Left lobe of liver (tissue), 2 donors: ENCODE results near the gene BHMT2. TPM values are rescaled to one million over a fixed set of nuclear protein-coding genes. Genes with fewer than 3 reads are reported as not detected.
A peak's percentile ranks its signal among the peaks of the same experiment; 100 is the strongest.

Experiments used
- ATAC-seq: fragments of 200-7000 bp; cut with Tn5 transposase; one replicate; pipeline ENCODE4 v1.9.1; 2020; ENCODE audit warnings: mild to moderate bottlenecking, moderate library complexity
- DNase-seq: peaks from one replicate; pipeline ENCODE4 v3.0.0-alpha.2; 2020; ENCODE audit warnings: low spot score
- total RNA-seq: library from RNA; stranded (reverse); gene quantifications from one replicate; pipeline ENCODE4 v1.2.1, GENCODE V29; 2021
- donor health status: DM: no; HTN: no; CAD: no; lungs with moderate emphysema.
- donor health status: DM: no; HTN: yes; CAD: no.

BHMT2 gene
- 374 TPM for total RNA-seq

DNA sequence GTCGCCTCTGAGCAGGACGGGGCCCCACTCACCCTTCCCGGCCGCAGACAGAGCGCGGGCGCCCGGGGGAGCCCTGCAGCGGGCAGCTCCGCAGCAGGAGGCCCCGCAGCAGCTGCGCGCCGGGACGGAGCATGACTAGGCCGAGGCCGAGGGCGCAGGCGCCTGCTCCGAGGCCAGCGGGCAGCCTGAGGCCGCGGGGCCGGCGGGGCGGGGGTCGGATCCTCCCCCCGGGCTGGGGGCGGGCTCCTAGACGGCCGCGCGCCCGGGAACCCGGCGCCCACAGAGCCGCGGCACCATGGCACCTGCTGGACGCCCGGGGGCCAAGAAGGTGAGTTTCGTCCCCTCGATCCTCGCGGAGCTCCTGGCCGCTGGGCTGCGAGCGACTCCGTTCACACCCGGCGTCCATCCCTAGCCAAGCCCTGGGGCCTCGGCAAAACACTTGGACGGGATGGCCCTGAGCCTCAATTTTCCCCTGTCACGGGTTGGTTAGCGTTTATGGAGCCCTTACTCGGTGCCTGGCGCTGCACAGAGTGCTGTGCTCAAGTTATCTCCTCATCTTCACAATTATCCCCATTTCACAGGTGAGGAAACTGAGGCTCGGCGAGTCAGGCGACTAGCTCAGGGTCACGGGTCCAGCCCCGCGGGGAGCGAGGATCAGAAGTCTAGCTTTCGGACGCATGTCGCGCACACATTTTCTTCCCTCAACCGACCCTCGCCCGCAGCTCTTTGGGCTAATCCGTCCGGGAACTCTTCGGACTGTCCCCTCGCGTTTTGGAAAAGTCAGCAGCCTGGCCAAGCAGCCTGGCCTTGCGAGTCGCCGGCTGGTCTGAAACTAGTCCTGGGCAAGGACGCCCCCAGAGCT, at the start of gene BHMT2, which contains the start of gene DMGDH:
BHMT2 (plus strand) TSS at position 280 of the 862 bp plus-strand sequence; CDS start at position 296, 16 bp downstream.
DMGDH (minus strand) TSS at position 187 of the 862 bp plus-strand sequence; CDS start at position 133, 54 bp downstream.
- DNase-seq (peak; percentile 83), ATAC-seq (peak; percentile 88)

- ATAC-seq (peak; percentile 73), DNase-seq (no peak)
These were observed 48.6 kb upstream of the BHMT2 start for GRCh38 chr5:79020861-79021561.

- DNase-seq (no peak), ATAC-seq (no peak)
These were observed 47.8 kb upstream of the BHMT2 start for GRCh38 chr5:79021753-79022152.

GRCh38 chr5:79022771-79023170, 46.8 kb upstream of the BHMT2 start:
- no peak for DNase-seq
- no peak for ATAC-seq

DNA sequence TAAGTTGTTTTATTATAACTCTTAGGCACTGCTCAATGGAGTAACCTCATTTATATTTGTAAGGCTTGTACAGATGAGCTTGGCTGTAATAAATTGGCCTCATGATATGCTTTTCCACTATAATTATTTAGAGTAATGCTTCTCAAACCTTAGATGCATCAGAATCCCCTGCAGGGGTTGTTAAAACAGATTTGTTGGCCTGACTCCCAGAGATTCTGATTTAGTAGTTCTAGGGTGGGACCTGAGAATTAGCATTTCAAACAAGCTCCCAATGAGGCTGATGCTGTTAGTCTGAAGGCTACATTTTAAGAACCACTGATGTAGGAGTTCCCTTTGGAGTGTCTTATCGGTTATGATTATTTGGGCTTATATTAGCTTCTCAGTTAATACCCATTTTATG, 46.2 kb upstream of the BHMT2 start:
- ATAC-seq (no peak), DNase-seq (no peak)

DNA sequence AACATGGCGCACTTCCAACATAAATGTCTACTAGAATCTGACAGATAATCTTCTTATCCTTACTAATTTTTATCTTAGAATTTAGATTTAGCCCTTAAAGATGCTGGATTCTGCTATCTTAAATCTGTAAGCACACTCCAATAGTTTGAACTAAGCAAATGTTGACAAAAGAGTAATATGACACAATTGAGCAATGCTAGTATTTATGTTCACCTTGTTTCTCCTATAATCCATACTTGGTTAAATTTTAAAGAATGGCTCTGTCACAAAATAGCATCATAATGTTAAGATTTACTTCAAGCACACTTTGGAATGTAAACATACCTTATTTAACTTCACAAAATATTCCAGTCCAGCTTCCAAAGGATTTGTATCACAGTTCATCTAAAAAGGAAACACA, 45.6 kb upstream of the BHMT2 start:
- ATAC-seq (no peak), DNase-seq (no peak)

DNA sequence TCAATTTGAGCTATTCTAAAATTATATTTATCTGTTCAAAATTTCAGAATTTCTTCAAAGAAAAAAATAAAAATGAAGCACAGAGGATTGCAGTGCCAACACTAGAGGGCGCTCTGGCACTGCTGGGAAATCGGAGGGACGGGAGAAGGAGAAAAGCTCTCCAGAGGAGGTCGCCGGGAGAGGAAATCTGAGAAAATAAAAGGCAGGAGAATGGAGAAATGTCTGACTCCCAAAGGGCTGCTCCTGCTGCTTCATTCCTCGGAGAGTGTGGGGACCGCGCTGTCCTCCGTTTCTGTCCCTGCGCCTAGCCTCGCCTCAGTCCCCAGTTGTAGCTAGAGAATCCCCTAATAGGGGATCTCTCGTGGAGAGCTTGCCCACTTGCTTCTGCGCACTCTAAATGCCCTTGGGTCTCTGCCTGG, 44.5 kb upstream of the BHMT2 start:
- peak; percentile 68 for DNase-seq
- ATAC-seq = peak; percentile 82

- ATAC-seq = peak; percentile 65
- DNase-seq = peak; percentile 74
These were observed 38.7 kb upstream of the BHMT2 start for GRCh38 chr5:79030663-79031484.

DNA sequence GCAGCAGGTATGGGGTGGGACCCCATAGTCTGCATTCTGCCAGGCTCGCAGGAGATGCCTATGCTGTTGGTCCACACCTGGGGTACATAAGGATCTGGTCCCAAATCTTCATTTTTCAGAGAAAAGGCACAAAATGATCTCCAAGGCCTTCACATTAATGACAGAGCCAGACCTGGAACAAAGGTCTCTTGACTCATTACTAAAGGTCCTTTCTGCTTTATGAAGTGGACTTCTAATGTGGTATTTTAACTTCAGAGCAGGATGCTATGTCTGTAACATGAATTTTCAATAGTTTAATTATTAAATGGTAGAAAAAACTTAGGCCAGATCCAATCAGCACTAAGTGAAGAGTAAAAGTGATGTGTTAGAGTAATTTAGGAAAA, 38.1 kb upstream of the BHMT2 start:
- peak; percentile 12 for ATAC-seq
- no peak for DNase-seq

DNA sequence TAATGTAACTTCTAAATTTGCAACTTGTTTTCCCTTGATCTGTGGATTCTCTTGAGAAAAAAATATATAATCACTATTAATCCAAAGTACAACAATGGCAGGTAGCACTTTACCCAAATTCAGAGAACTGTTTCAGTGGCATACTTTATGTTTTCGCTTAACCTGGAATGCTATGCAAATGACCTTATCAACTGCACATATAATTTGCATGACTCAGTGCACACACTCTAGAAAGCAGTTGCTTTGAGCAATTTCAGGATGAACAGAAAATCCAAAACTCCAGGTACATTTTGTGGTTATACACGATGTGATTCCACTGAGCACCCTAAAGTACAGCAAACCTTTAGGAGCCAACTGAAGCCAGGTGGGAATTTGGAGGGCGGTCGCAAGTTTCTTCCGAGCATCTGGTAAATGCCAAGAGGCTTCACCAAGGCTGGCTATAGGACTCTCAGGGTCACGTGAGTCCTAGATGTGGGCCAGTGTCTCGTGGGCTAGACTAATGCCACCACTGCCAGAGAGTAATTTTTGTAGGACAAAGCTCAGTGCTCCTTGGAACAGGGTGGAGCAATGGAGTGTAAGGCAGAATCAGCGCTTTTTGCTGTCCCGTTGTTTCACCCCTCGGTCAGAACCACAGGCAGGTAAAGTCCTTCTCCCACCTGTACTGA, 37.4 kb upstream of the BHMT2 start:
- ATAC-seq (peak; percentile 59), DNase-seq (peak; percentile 79)

DNA sequence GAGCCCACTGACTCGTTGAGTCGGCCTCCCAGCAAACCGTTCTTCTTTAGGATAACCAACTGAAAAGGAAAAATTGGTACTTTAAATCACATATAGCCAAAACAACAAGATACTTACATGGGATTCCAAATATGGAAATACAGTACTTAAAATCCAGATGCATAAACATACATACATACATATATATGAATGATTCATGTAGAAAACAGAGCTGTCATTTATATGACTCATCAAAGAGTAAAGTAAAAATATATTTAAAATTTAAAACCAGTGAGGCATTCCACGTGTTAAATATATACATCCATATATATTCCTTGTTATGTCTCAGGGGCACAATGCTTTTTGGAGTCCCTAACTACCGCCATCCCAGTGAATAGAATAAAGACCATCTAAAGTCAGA, 36.8 kb upstream of the BHMT2 start:
- ATAC-seq (no peak), DNase-seq (no peak)

GRCh38 chr5:79035237-79035636, 34.3 kb upstream of the BHMT2 start:
- ATAC-seq = no peak
- no peak for DNase-seq

GRCh38 chr5:79036769-79037168, 32.8 kb upstream of the BHMT2 start:
- ATAC-seq = no peak

GRCh38 chr5:79042188-79042587, 27.4 kb upstream of the BHMT2 start:
- DNase-seq = no peak
- no peak for ATAC-seq

More at GRCh38 chr5:79036769-79037168, 32.8 kb upstream of the BHMT2 start:
- no peak for DNase-seq

DNA sequence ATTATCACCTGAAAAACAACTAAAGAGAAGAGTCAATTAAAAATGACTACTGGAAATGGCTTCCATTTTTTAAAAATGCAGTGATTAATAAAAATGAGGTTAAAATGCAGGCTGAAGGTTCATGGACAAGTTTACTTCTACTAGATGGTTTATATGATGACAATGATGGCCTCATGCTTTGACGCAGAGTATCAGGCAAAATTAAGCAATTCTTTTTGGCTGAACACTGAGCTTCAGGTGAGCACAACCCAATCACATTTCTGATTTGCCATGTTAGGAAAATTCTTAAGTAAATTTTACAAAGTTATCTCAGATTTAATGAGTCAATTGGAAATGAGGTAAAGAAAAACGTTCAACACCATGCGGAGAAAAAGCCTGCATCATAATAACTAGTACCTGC, 22.4 kb upstream of the BHMT2 start:
- peak; percentile 57 for ATAC-seq
- DNase-seq = no peak

DNA sequence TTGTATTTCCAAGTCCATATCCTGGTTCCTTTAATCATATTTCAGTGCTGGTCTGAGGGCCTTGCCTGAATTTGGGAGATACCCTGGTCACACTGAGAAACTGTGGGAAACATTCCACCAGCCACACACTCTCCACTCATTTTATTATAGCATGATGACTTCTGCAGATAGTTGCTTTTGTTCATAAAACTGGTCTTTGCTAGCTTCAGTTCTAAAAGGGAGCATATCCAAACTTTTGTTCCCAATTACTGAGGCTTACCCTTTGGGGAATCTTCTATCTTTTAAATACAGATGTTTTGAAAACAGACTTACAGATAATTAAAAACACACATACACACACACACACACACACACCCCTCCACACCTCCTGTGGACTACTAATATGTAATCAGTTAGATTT, 21.1 kb upstream of the BHMT2 start:
- ATAC-seq = no peak
- no peak for DNase-seq

GRCh38 chr5:79050498-79050897, 19.1 kb upstream of the BHMT2 start:
- peak; percentile 85 for DNase-seq

GRCh38 chr5:79053321-79053720, 16.2 kb upstream of the BHMT2 start:
- ATAC-seq (no peak), DNase-seq (no peak)

More at GRCh38 chr5:79050498-79050897, 19.1 kb upstream of the BHMT2 start:
- peak; percentile 85 for ATAC-seq

DNA sequence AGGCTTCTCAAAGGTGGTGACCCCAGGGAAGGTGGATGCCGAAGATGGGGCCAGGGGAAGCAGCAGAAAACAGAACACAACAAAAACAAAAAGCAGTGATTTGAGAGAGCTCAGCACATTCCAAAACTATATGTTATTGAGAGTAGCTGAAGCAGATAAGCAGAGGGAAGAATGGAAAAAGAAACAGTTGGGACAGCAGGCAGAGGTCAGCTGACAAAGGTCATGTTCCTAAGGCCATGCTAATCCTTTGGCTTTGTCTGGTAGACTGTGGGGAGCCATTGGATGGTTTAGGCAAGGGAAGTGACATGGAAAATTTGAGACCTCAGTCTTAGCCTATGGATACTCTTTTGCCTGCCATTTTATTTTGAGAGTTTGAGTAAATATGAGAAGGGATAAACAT, 14.6 kb upstream of the BHMT2 start:
- DNase-seq (no peak), ATAC-seq (peak; percentile 14)

DNA sequence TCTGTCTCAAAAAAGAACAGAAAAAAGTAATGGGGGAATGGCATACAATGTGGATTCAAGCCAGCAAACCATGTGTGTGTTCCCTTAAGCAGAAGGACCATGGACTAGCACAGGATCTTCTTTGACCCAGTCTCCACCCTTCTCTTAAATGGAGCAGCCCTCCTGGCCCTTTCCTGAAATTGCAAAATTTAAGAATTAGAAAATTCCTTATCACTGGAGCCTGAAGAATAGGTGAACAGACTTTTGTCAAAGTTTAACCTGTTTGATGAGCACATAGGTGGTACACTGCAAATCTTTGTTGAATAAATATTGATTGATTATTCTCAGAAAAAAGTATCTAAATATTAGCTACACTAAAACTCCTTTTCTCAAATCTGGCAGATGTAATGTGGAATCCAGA, 12.7 kb upstream of the BHMT2 start:
- ATAC-seq (peak; percentile 70), DNase-seq (no peak)
